WTC11 (cell line): ENCODE results near the gene CHST11.

Source experiments
- CBFB ChIP-seq: sonication (generic); formaldehyde crosslinking; IDR thresholded peaks from 2 replicates; pipeline ENCODE4 v1.8.1; 2022; ENCODE audit warnings: mild to moderate bottlenecking, low read depth, missing genetic modification reagents
- JUN ChIP-seq: sonication (generic); formaldehyde crosslinking; IDR thresholded peaks from 2 replicates; pipeline ENCODE4 v1.8.0; 2023; ENCODE audit warnings: mild to moderate bottlenecking, missing genetic modification reagents
- TF ChIP-seq, protein P1 (sequence below): sonication (generic); formaldehyde crosslinking; IDR thresholded peaks from 2 replicates; pipeline ENCODE4 v1.8.0; 2022; ENCODE audit warnings: mild to moderate bottlenecking, missing genetic modification reagents
- TF ChIP-seq, protein P2 (sequence below): fragments of 200-600 bp; IDR thresholded peaks from 2 replicates; pipeline ENCODE4 v1.8.0; 2022; ENCODE audit warnings: antibody characterized with exemption
- TF ChIP-seq, protein P3 (sequence below): sonication (generic); formaldehyde crosslinking; IDR thresholded peaks from 2 replicates; pipeline ENCODE4 v1.8.1; 2023; ENCODE audit warnings: mild to moderate bottlenecking, missing genetic modification reagents, moderate library complexity
- TF ChIP-seq, protein P4 (sequence below): sonication (generic); formaldehyde crosslinking; IDR thresholded peaks from 2 replicates; pipeline ENCODE4 v1.8.0; 2022; ENCODE audit warnings: mild to moderate bottlenecking, missing genetic modification reagents

DNA sequence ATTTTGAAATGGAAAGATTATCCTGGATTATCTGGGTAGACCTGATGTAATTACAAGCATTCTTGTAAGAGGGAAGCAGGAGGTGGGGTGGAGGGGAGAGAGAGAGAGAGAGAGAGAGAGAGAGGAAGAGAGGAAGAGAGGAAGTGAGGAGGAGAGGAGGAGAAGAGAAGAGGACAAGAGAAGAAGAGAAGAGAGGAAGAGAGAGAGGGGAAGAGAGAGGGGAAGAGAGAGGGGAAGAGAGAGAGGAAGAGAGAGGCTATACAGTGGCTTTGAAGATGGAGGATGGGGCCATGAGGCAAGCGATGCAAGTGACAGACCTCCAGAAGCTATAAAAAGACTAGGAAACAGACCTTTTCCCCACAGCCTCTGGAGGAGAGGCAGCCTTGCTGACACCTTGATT is 13.7 kb upstream of the CHST11 start:
- TF ChIP-seq, protein P1, sequence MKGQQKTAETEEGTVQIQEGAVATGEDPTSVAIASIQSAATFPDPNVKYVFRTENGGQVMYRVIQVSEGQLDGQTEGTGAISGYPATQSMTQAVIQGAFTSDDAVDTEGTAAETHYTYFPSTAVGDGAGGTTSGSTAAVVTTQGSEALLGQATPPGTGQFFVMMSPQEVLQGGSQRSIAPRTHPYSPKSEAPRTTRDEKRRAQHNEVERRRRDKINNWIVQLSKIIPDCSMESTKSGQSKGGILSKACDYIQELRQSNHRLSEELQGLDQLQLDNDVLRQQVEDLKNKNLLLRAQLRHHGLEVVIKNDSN (CRISPR knock-in tag): no peak
- no peak for TF ChIP-seq CBFB (CRISPR knock-in tag)
- no peak for TF ChIP-seq JUN (CRISPR knock-in tag)
- TF ChIP-seq, protein P2, sequence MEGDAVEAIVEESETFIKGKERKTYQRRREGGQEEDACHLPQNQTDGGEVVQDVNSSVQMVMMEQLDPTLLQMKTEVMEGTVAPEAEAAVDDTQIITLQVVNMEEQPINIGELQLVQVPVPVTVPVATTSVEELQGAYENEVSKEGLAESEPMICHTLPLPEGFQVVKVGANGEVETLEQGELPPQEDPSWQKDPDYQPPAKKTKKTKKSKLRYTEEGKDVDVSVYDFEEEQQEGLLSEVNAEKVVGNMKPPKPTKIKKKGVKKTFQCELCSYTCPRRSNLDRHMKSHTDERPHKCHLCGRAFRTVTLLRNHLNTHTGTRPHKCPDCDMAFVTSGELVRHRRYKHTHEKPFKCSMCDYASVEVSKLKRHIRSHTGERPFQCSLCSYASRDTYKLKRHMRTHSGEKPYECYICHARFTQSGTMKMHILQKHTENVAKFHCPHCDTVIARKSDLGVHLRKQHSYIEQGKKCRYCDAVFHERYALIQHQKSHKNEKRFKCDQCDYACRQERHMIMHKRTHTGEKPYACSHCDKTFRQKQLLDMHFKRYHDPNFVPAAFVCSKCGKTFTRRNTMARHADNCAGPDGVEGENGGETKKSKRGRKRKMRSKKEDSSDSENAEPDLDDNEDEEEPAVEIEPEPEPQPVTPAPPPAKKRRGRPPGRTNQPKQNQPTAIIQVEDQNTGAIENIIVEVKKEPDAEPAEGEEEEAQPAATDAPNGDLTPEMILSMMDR: no peak
- TF ChIP-seq, protein P3, sequence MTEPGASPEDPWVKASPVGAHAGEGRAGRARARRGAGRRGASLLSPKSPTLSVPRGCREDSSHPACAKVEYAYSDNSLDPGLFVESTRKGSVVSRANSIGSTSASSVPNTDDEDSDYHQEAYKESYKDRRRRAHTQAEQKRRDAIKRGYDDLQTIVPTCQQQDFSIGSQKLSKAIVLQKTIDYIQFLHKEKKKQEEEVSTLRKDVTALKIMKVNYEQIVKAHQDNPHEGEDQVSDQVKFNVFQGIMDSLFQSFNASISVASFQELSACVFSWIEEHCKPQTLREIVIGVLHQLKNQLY (CRISPR knock-in tag): no peak
- TF ChIP-seq, protein P4, sequence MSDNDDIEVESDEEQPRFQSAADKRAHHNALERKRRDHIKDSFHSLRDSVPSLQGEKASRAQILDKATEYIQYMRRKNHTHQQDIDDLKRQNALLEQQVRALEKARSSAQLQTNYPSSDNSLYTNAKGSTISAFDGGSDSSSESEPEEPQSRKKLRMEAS (CRISPR knock-in tag): no peak
